GM23338 (cell line): ENCODE results near the gene TRIM8. TPM values are rescaled to one million over a fixed set of nuclear protein-coding genes. Genes with fewer than 3 reads are reported as not detected.

Experiments used
- ATAC-seq: fragments of 200-7000 bp; cut with Tn5 transposase; 3 replicates; pipeline ENCODE4 v1.9.1; 2020
- DNase-seq: peaks from one replicate; pipeline ENCODE4 v3.0.0-alpha.2; 2015; ENCODE audit warnings: low spot score
- H2AFZ ChIP-seq: fragments of 200-600 bp; sonication (generic); 2 replicates; pipeline ENCODE4 v1.8.0; 2016; ENCODE audit warnings: antibody characterized with exemption, mild to moderate bottlenecking, moderate library complexity
- H3F3A ChIP-seq: fragments of 200-600 bp; sonication (generic); replicated peaks from 2 replicates; pipeline ENCODE4 v1.8.0; 2017; ENCODE audit warnings: antibody characterized with exemption, mixed run types, low read depth
- H3K27ac ChIP-seq: fragments of 200-600 bp; sonication (generic); 2 replicates; pipeline ENCODE4 v1.6.1; 2016; ENCODE audit warnings: low read depth
- H3K27me3 ChIP-seq: fragments of 200-600 bp; sonication (generic); 2 replicates; pipeline ENCODE4 v1.8.0; 2016; ENCODE audit warnings: mild to moderate bottlenecking, mixed run types, moderate library complexity; ENCODE audit not compliant: insufficient read depth
- H3K36me3 ChIP-seq: fragments of 200-600 bp; sonication (generic); 2 replicates; pipeline ENCODE4 v1.8.0; 2016; ENCODE audit warnings: mild to moderate bottlenecking; ENCODE audit not compliant: insufficient read depth
- H3K4me1 ChIP-seq: fragments of 200-600 bp; sonication (generic); 2 replicates; pipeline ENCODE4 v1.8.0; 2016; ENCODE audit warnings: mild to moderate bottlenecking, moderate library complexity; ENCODE audit not compliant: insufficient read depth
- H3K4me2 ChIP-seq: fragments of 200-600 bp; sonication (generic); 2 replicates; pipeline ENCODE4 v1.7.1; 2017; ENCODE audit warnings: mixed run types
- H3K4me3 ChIP-seq: fragments of 200-600 bp; sonication (generic); 2 replicates; pipeline ENCODE4 v1.6.1; 2016; ENCODE audit warnings: mixed run types
- H3K79me2 ChIP-seq: fragments of 200-600 bp; sonication (generic); replicated peaks from 2 replicates; pipeline ENCODE4 v1.8.0; 2017; ENCODE audit warnings: mild to moderate bottlenecking; ENCODE audit not compliant: insufficient read depth
- H3K9me2 ChIP-seq: fragments of 200-600 bp; sonication (generic); 2 replicates; pipeline ENCODE4 v1.8.0; 2017; ENCODE audit not compliant: insufficient read depth
- H4K20me1 ChIP-seq: fragments of 200-600 bp; sonication (generic); replicated peaks from 2 replicates; pipeline ENCODE4 v1.8.0; 2017; ENCODE audit warnings: mild to moderate bottlenecking; ENCODE audit not compliant: insufficient read depth
- H3K27ac Mint-ChIP-seq: 2 replicates; pipeline ENCODE4 v1.8.0; 2020; ENCODE audit warnings: inconsistent platforms, mild to moderate bottlenecking, moderate library complexity, mixed read lengths
- H3K27me3 Mint-ChIP-seq: 3 replicates; pipeline ENCODE4 v1.8.0; 2022; ENCODE audit warnings: low read depth, mild to moderate bottlenecking, moderate library complexity, mixed read lengths, inconsistent platforms; ENCODE audit not compliant: insufficient read depth, poor library complexity
- H3K36me3 Mint-ChIP-seq: 3 replicates; pipeline ENCODE4 v1.8.0; 2021; ENCODE audit warnings: low read depth, mild to moderate bottlenecking, inconsistent platforms, moderate library complexity, mixed read lengths
- H3K4me1 Mint-ChIP-seq: 3 replicates; pipeline ENCODE4 v1.8.0; 2020; ENCODE audit warnings: mild to moderate bottlenecking, inconsistent platforms, mixed read lengths
- H3K4me3 Mint-ChIP-seq: 3 replicates; pipeline ENCODE4 v1.8.0; 2021; ENCODE audit warnings: moderate library complexity, mild to moderate bottlenecking, inconsistent platforms, mixed read lengths
- H3K9me3 Mint-ChIP-seq: 3 replicates; pipeline ENCODE4 v1.8.0; 2020; ENCODE audit warnings: moderate library complexity, mild to moderate bottlenecking, inconsistent platforms, mixed read lengths
- CREB1 ChIP-seq: fragments of 250-450 bp; sonication (Bioruptor Pico); IDR thresholded peaks from 2 replicates; pipeline ENCODE4 v1.5.0; 2020; ENCODE audit warnings: low read depth, mild to moderate bottlenecking, moderate library complexity
- ETS1 ChIP-seq: IDR thresholded peaks from 2 replicates; pipeline ENCODE4 v1.6.1; 2016; ENCODE audit warnings: antibody characterized with exemption
- EZH2 ChIP-seq: fragments of 200-600 bp; sonication (generic); IDR thresholded peaks from one replicate; pipeline ENCODE4 v1.8.0; 2017; ENCODE audit warnings: antibody characterized with exemption, mild to moderate bottlenecking, low read depth; ENCODE audit not compliant: unreplicated experiment
- EZH2phosphoT487 ChIP-seq: fragments of 200-600 bp; sonication (generic); IDR thresholded peaks from one replicate; pipeline ENCODE4 v1.8.1; 2018; ENCODE audit warnings: antibody characterized with exemption; ENCODE audit not compliant: unreplicated experiment
- JUNB ChIP-seq: IDR thresholded peaks from one replicate; pipeline ENCODE4 v1.6.1; 2016; ENCODE audit warnings: antibody characterized with exemption; ENCODE audit not compliant: unreplicated experiment
- NANOG ChIP-seq: IDR thresholded peaks from 2 replicates; pipeline ENCODE4 v1.6.1; 2016; ENCODE audit warnings: antibody characterized with exemption, borderline replicate concordance
- POLR2AphosphoS5 ChIP-seq: IDR thresholded peaks from 2 replicates; pipeline ENCODE4 v1.6.1; 2016; ENCODE audit warnings: antibody characterized with exemption, low read depth
- STAT1 ChIP-seq: IDR thresholded peaks from one replicate; pipeline ENCODE4 v1.6.1; 2016; ENCODE audit warnings: antibody characterized with exemption; ENCODE audit not compliant: unreplicated experiment
- ZNF114 ChIP-seq: fragments of 250-450 bp; sonication (Bioruptor Pico); IDR thresholded peaks from 2 replicates; pipeline ENCODE4 v1.5.0; 2020; ENCODE audit warnings: mild to moderate bottlenecking, moderate library complexity
- ZNF331 ChIP-seq: fragments of 250-450 bp; sonication (Bioruptor Pico); IDR thresholded peaks from 2 replicates; pipeline ENCODE4 v1.5.0; 2020; ENCODE audit warnings: low read depth, mild to moderate bottlenecking, moderate library complexity
- ZNF462 ChIP-seq: fragments of 250-450 bp; sonication (Bioruptor Pico); IDR thresholded peaks from 2 replicates; pipeline ENCODE4 v1.5.0; 2020; ENCODE audit warnings: mild to moderate bottlenecking, moderate library complexity
- polyA plus RNA-seq: library from polyadenylated mRNA; unstranded; fragments of >200 nt; fragmentation: Nextera tagmentation; extraction: Ambion mirVana; gene quantifications from 2 replicates; pipeline ENCODE4 v1.2.1, GENCODE V29; 2016
- total RNA-seq: library from RNA; depleted of rRNA; stranded (reverse); fragments of >200 nt; shearing (Covaris generic); gene quantifications from 2 replicates; pipeline ENCODE4 v1.2.3, GENCODE V29; 2014
- TF ChIP-seq, protein P1 (sequence below), 2 experiments: fragments of 200-600 bp in 1 of 2; sonication (generic) in 1 of 2; conservative IDR thresholded peaks; 2 replicates each; pipeline versions ENCODE4 v1.5.1 to v1.6.1; 2016 to 2017; ENCODE audit warnings: antibody characterized with exemption in 2 of 2, low read depth in 2 of 2, mild to moderate bottlenecking in 2 of 2, moderate library complexity in 1 of 2

TRIM8 gene
- total and polyA plus RNA-seq, 2 experiments from 2014 or later: 15.1 to 36.7 TPM

- TF ChIP-seq JUNB: no peak
These were observed 31.6 kb downstream of the TRIM8 start (continued) for GRCh38 chr10:102675666-102676533.

DNA sequence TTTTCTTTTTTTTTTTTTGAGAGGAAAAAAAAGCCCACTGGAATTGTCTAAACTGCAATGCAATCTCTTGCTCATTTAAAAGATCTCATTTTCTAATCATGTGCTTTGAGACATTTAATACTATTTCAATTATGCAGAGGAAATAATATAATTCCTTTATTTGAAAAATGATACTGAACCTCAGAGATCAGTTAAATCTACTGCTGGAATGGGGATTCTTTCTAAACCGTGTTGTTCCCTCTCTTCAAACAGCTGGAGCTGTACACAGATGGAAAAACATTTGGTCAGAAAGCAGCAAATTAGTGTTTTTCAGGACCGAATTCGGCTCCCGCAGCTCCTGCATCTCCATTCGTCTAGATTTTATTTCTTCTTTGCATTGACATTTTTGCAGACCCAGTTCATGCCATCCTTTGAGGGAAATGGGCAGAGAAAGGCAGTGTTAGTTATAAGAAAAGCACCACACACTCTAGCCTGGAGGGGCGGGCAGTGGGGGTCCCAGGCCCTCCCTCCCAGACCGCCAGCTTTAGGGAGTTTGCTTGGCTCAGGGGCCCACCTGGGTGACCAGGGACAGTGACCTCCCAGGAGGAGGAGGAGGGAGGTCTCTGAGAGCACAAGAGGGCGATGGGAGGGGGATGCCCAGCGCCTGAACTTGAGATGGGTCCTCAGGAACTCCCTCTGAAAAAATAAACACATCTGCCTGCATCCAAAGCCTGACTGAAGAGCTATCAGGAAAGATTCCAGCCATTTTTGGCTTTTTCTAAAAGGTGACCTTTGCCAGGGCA is 32.4 kb downstream of the TRIM8 start:
- H3K27me3 ChIP-seq: no peaks in the 10 kb centered on the region
- no peak overlapping the region for H3K4me3 ChIP-seq
- no peaks in the 10 kb centered on the region; the same call in 1 of the 2 replicates for H4K20me1 ChIP-seq
- no peaks in the 10 kb centered on the region for H3K79me2 ChIP-seq
- H3K9me3 Mint-ChIP-seq: no peaks in the 10 kb centered on the region
- H3F3A ChIP-seq: peaks cover 25% of the 10 kb centered on the region
- H3K4me1 Mint-ChIP-seq: peaks cover 69% of the 10 kb centered on the region
- no peak overlapping the region for H3K4me3 Mint-ChIP-seq
- no peaks in the 10 kb centered on the region for H3K9me2 ChIP-seq
- H3K36me3 Mint-ChIP-seq: peaks cover 7% of the 10 kb centered on the region
- no peaks in the 10 kb centered on the region for H3K36me3 ChIP-seq
- peaks cover 25% of the 10 kb centered on the region for H3K27me3 Mint-ChIP-seq
- no peak overlapping the region for H3K27ac Mint-ChIP-seq
- no peak overlapping the region for H2AFZ ChIP-seq
- DNase-seq (no peak), ATAC-seq (no peak)
- H3K27ac ChIP-seq: 0 out of 2 replicates have a peak overlapping the region, but pooled peaks have one; percentile 10
- H3K4me1 ChIP-seq: peaks cover 57% of the 10 kb centered on the region
- H3K4me2 ChIP-seq: peak overlapping the region; percentile 72; the same call in 1 of the 2 replicates
- no peak for TF ChIP-seq ETS1
- no peak for TF ChIP-seq EZH2phosphoT487
- no peak for TF ChIP-seq EZH2
- TF ChIP-seq ZNF462 (CRISPR knock-in tag): no peak
- TF ChIP-seq ZNF114 (CRISPR knock-in tag): no peak
- TF ChIP-seq NANOG: no peak
- TF ChIP-seq, protein P1, sequence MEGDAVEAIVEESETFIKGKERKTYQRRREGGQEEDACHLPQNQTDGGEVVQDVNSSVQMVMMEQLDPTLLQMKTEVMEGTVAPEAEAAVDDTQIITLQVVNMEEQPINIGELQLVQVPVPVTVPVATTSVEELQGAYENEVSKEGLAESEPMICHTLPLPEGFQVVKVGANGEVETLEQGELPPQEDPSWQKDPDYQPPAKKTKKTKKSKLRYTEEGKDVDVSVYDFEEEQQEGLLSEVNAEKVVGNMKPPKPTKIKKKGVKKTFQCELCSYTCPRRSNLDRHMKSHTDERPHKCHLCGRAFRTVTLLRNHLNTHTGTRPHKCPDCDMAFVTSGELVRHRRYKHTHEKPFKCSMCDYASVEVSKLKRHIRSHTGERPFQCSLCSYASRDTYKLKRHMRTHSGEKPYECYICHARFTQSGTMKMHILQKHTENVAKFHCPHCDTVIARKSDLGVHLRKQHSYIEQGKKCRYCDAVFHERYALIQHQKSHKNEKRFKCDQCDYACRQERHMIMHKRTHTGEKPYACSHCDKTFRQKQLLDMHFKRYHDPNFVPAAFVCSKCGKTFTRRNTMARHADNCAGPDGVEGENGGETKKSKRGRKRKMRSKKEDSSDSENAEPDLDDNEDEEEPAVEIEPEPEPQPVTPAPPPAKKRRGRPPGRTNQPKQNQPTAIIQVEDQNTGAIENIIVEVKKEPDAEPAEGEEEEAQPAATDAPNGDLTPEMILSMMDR (conservative IDR thresholded peaks at IDR 0.05; ENCODE audit: low read depth in 2 of 2): no peak
- no peak for TF ChIP-seq JUNB
- TF ChIP-seq CREB1 (CRISPR knock-in tag): no peak
- TF ChIP-seq ZNF331 (CRISPR knock-in tag): no peak
- TF ChIP-seq STAT1: no peak
- TF ChIP-seq POLR2AphosphoS5: no peak
